H1 (cell line): ENCODE measurements around the gene OTOS. TPM values are rescaled to one million over a fixed set of nuclear protein-coding genes. Genes with fewer than 3 reads are reported as not detected.

Experiments used
- GABPA ChIP-seq: IDR thresholded peaks from 2 replicates; pipeline ENCODE4 v1.6.1; 2011; ENCODE audit warnings: mild to moderate bottlenecking, low read length, moderate library complexity, borderline replicate concordance; ENCODE audit not compliant: insufficient read depth
- HDAC6 ChIP-seq: IDR thresholded peaks from one replicate; pipeline ENCODE4 v1.7.1; 2012; ENCODE audit warnings: low read depth, mild to moderate bottlenecking, inconsistent platforms, low read length, moderate library complexity
- KDM1A ChIP-seq: fragments of 200-600, 300-600 bp; sonication (generic); IDR thresholded peaks from 2 replicates; pipeline ENCODE4 v1.7.1; 2016; ENCODE audit warnings: mild to moderate bottlenecking, low read length, borderline replicate concordance
- POLR2A ChIP-seq, 2 experiments: IDR thresholded peaks; 1 replicate in 1 of 2; 2 replicates in 1 of 2; pipeline ENCODE4 v1.6.1; 2011; ENCODE audit warnings: low read depth in 2 of 2, low read length in 2 of 2, mild to moderate bottlenecking in 2 of 2; ENCODE audit errors: control extremely low read depth in 1 of 2
- POLR2AphosphoS5 ChIP-seq: IDR thresholded peaks from 2 replicates; pipeline ENCODE4 v1.6.1; 2011; ENCODE audit warnings: low read depth, low read length
- polyA plus RNA-seq, 7 experiments: library from polyadenylated mRNA; depleted of rRNA in 3 of 7; stranded (reverse) in 5 of 7; unstranded in 2 of 7; fragments of >200 nt in 5 of 7; fragments of 200-250 nt in 2 of 7; gene quantifications; 1 replicate in 5 of 7; 2 replicates in 1 of 7; 4 replicates in 1 of 7; pipeline versions ENCODE4 v1.2.1 to v1.2.3, GENCODE V29; 2011 to 2013; ENCODE audit warnings: missing spikeins in 2 of 7, mixed read lengths in 2 of 7
- total RNA-seq: library from RNA; stranded (reverse); fragmentation: NEBNext Ultra II Directional; extraction: Animal tissue kit (Norgen Biotek cat#: 25700); gene quantifications from 2 replicates; pipeline ENCODE4 v1.2.1, GENCODE V29; 2021

The OTOS gene
- total and polyA plus RNA-seq, 2 of the 8 experiments (the other 6 are each of a cell fraction or from before 2014, with no cell fraction given): 0.17 TPM; not detected in 1

DNA sequence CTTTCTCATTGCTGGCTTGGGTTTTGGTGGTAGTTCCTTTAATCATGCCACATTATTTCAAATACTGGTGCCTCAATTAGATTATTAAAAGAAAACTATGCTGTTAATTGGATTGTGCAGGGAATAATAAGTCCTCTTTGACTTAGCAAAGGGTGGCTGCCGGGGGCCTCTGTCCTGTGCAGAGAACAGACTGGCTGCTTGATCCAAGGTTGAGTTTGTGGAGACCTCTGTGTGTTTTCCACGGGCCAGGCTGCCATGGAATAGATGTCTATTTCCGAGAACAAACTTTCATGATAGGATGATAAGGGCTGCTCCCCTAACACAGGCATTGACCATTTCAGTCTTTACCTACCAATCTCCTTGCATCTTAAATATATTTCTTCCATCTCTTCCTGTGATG is 30.4 kb upstream of the OTOS start (continued):
- TF ChIP-seq POLR2AphosphoS5: no peak
- TF ChIP-seq KDM1A: no peak
- TF ChIP-seq POLR2A (IDR thresholded peaks at IDR 0.05; ENCODE audit: control extremely low read depth in 1 of 2, low read depth in 2 of 2, low read length in 2 of 2): no peak
- TF ChIP-seq HDAC6: no peak
- TF ChIP-seq GABPA: no peak
